SK-N-SH (cell line): ENCODE measurements around the gene ARL5C. TPM values are rescaled to one million over a fixed set of nuclear protein-coding genes. Genes with fewer than 3 reads are reported as not detected.
"Not testable (repeated sequence)": the region's sequence is repeated elsewhere in the genome, so short reads cannot be mapped to it uniquely, and the experiment has no call there.

Source experiments
- CTCF ChIA-PET: fragments of 300-600, 350-600 bp; formaldehyde crosslinking; extraction: SDS; loops from one replicate; lab custom pipeline; 2021; lab: Yijun Ruan, JAX
- POLR2A ChIA-PET: fragments of 350-600 bp; sonication (Branson Sonifier 250); formaldehyde crosslinking; extraction: SDS; loops from one replicate; lab custom pipeline; 2020; ENCODE audit warnings: antibody characterized with exemption, inconsistent platforms; lab: Yijun Ruan, JAX
- DNase-seq: peaks from one replicate; pipeline ENCODE4 v3.0.0; 2012
- H2AFZ ChIP-seq: fragments of 200-600 bp; sonication (generic); 2 replicates; pipeline ENCODE4 v1.8.1; 2016; ENCODE audit warnings: antibody characterized with exemption, mild to moderate bottlenecking, low read depth
- H3F3A ChIP-seq: fragments of 200-600 bp; sonication (generic); replicated peaks from 2 replicates; pipeline ENCODE3; 2016; ENCODE audit warnings: antibody characterized with exemption, mild to moderate bottlenecking; ENCODE audit not compliant: insufficient read depth
- H3K27ac ChIP-seq, 2 experiments: fragments of 200-500 bp in 1 of 2; fragments of 200-600 bp in 1 of 2; sonication (Bioruptor generic) in 1 of 2; sonication (generic), shearing (Covaris generic) in 1 of 2; 2 replicates each; pipeline versions ENCODE4 v1.5.1 to v1.6.1; 2014 to 2016; ENCODE audit warnings: low read depth in 2 of 2, inconsistent platforms in 1 of 2, low read length in 1 of 2, mild to moderate bottlenecking in 1 of 2, mixed read lengths in 1 of 2
- H3K27me3 ChIP-seq: fragments of 200-600 bp; sonication (generic), shearing (Covaris generic); 2 replicates; pipeline ENCODE4 v1.6.1; 2016; ENCODE audit warnings: mixed run types; ENCODE audit not compliant: insufficient read depth
- H3K36me3 ChIP-seq, 2 experiments: fragments of 200-500 bp in 1 of 2; fragments of 200-600 bp in 1 of 2; sonication (Bioruptor generic) in 1 of 2; sonication (generic) in 1 of 2; replicated peaks in 1 of 2; 2 replicates each; pipeline versions ENCODE3 to v1.5.1; 2014 to 2016; ENCODE audit warnings: low read length in 1 of 2, mild to moderate bottlenecking in 1 of 2; ENCODE audit not compliant: insufficient read depth in 2 of 2, control insufficient read depth in 1 of 2
- H3K4me1 ChIP-seq, 2 experiments: fragments of 200-500 bp in 1 of 2; fragments of 200-600 bp in 1 of 2; sonication (Bioruptor generic) in 1 of 2; sonication (generic), shearing (Covaris generic) in 1 of 2; 2 replicates each; pipeline versions ENCODE4 v1.5.1 to v1.6.1; 2014 to 2016; ENCODE audit warnings: low read depth in 1 of 2, low read length in 1 of 2, mixed run types in 1 of 2; ENCODE audit not compliant: insufficient read depth in 2 of 2, control insufficient read depth in 1 of 2
- H3K4me2 ChIP-seq: fragments of 200-600 bp; sonication (generic), shearing (Covaris generic); 2 replicates; pipeline ENCODE4 v1.6.1; 2017; ENCODE audit warnings: mixed run types
- H3K4me3 ChIP-seq, 2 experiments: fragments of 200-500 bp in 1 of 2; fragments of 200-600 bp in 1 of 2; sonication (Bioruptor generic) in 1 of 2; sonication (generic), shearing (Covaris generic) in 1 of 2; 2 replicates each; pipeline versions ENCODE4 v1.5.1 to v1.8.1; 2014 to 2016; ENCODE audit warnings: low read depth in 2 of 2, inconsistent platforms in 1 of 2, low read length in 1 of 2, mild to moderate bottlenecking in 1 of 2, mixed read lengths in 1 of 2, moderate library complexity in 1 of 2
- H3K79me2 ChIP-seq: fragments of 200-600 bp; sonication (generic); 2 replicates; pipeline ENCODE4 v1.8.1; 2017; ENCODE audit warnings: mild to moderate bottlenecking; ENCODE audit not compliant: insufficient read depth
- H3K9ac ChIP-seq: fragments of 200-600 bp; sonication (generic); 2 replicates; pipeline ENCODE4 v1.6.1; 2017; ENCODE audit warnings: mixed run types
- H3K9me2 ChIP-seq: fragments of 200-600 bp; sonication (generic); 2 replicates; pipeline ENCODE4 v1.6.1; 2017; ENCODE audit warnings: mixed run types
- H3K9me3 ChIP-seq: fragments of 200-600 bp; sonication (generic); 2 replicates; pipeline ENCODE4 v1.6.1; 2017; ENCODE audit warnings: mixed run types, mild to moderate bottlenecking, moderate library complexity
- H4K20me1 ChIP-seq: fragments of 200-600 bp; sonication (generic); 2 replicates; pipeline ENCODE4 v1.6.1; 2017; ENCODE audit warnings: mild to moderate bottlenecking, mixed run types; ENCODE audit not compliant: insufficient read depth
- ELF1 ChIP-seq: IDR thresholded peaks from 2 replicates; pipeline ENCODE4 v1.4.0; 2012
- EZH2phosphoT487 ChIP-seq: fragments of 200-600 bp; sonication (generic); IDR thresholded peaks from 2 replicates; pipeline ENCODE4 v1.6.1; 2017; ENCODE audit warnings: low read depth, mixed run types, mild to moderate bottlenecking, antibody characterized with exemption, moderate library complexity, borderline replicate concordance
- GABPA ChIP-seq: IDR thresholded peaks from 2 replicates; pipeline ENCODE4 v1.4.0; 2012; ENCODE audit warnings: low read depth, mild to moderate bottlenecking
- GATA2 ChIP-seq: sonication (generic); formaldehyde crosslinking; IDR thresholded peaks from 2 replicates; pipeline ENCODE4 v1.5.0; 2020; ENCODE audit warnings: mild to moderate bottlenecking, missing genetic modification reagents
- MEF2A ChIP-seq: IDR thresholded peaks from 2 replicates; pipeline ENCODE4 v1.4.0; 2012; ENCODE audit warnings: low read depth, borderline replicate concordance
- MXI1 ChIP-seq: IDR thresholded peaks from 2 replicates; pipeline ENCODE4 v1.6.1; 2012; ENCODE audit warnings: mild to moderate bottlenecking, low read depth, low read length, improper control_type of control experiment
- NRF1 ChIP-seq: IDR thresholded peaks from 2 replicates; pipeline ENCODE4 v1.6.1; 2012; ENCODE audit warnings: low read depth, mild to moderate bottlenecking, low read length
- PBX3 ChIP-seq: IDR thresholded peaks from 2 replicates; pipeline ENCODE4; 2012
- POLR2AphosphoS5 ChIP-seq: IDR thresholded peaks from 2 replicates; pipeline ENCODE4 v1.6.1; 2012; ENCODE audit warnings: low read depth, low read length
- RCOR1 ChIP-seq: fragments of 150-350 bp; IDR thresholded peaks from 2 replicates; pipeline ENCODE4 v1.6.1; 2017; ENCODE audit warnings: antibody characterized with exemption, low read length
- RFX5 ChIP-seq: IDR thresholded peaks from 2 replicates; pipeline ENCODE4 v1.6.1; 2012; ENCODE audit warnings: mild to moderate bottlenecking, improper control_type of control experiment, low read length
- SMC3 ChIP-seq: IDR thresholded peaks from 2 replicates; pipeline ENCODE4 v1.6.1; 2012; ENCODE audit warnings: low read depth, low read length, improper control_type of control experiment
- TCF12 ChIP-seq: IDR thresholded peaks from 2 replicates; pipeline ENCODE4 v1.4.0; 2012
- WGBS: methylation state at CpG from one replicate; pipeline ENCODE4 v1.1.6; 2017; ENCODE audit warnings: low lambda C conversion rate; 5-methylcytosine and 5-hydroxymethylcytosine counted together
- polyA plus RNA-seq, 3 experiments: library from polyadenylated mRNA; depleted of rRNA; stranded (reverse); fragments of >200 nt; gene quantifications; 2 replicates each; pipeline ENCODE4 v1.2.3, GENCODE V29; 2012
- TF ChIP-seq, protein P1 (sequence below): fragments of 200-600 bp; sonication (generic); IDR thresholded peaks from 2 replicates; pipeline ENCODE4 v1.6.1; 2017; ENCODE audit warnings: antibody characterized with exemption, mild to moderate bottlenecking, moderate library complexity

The ARL5C gene
- polyA plus RNA-seq, 1 of the 3 experiments (the other 2 are of a cell fraction) = not detected

GRCh38 chr17:39130205-39130604, 35.8 kb downstream of the ARL5C start:
- Histone ChIP-seq H3K79me2 (no peaks in the 10 kb centered on the region), H3F3A (no peaks in the 10 kb centered on the region), H2AFZ (no peak overlapping the region), H3K27me3 (no peaks in the 10 kb centered on the region), H4K20me1 (no peaks in the 10 kb centered on the region), H3K4me2 (no peak overlapping the region), H3K9ac (no peak overlapping the region), H3K27ac (no peak overlapping the region), H3K9me2 (no peaks in the 10 kb centered on the region), H3K36me3 (no peaks in the 10 kb centered on the region), H3K9me3 (no peaks in the 10 kb centered on the region), H3K4me3 (no peak overlapping the region), H3K4me1 (no peaks in the 10 kb centered on the region)
- POLR2A ChIA-PET = no interaction called here
- DNase-seq = no peak
- WGBS = 68% methylated on average over 3 of the region's 3 CpGs
- no peak for TF ChIP-seq TCF12
- no peak for TF ChIP-seq SMC3
- TF ChIP-seq PBX3 = no peak
- TF ChIP-seq RFX5 = no peak
- no peak for TF ChIP-seq GATA2 (CRISPR knock-in tag)
- TF ChIP-seq, protein P1, sequence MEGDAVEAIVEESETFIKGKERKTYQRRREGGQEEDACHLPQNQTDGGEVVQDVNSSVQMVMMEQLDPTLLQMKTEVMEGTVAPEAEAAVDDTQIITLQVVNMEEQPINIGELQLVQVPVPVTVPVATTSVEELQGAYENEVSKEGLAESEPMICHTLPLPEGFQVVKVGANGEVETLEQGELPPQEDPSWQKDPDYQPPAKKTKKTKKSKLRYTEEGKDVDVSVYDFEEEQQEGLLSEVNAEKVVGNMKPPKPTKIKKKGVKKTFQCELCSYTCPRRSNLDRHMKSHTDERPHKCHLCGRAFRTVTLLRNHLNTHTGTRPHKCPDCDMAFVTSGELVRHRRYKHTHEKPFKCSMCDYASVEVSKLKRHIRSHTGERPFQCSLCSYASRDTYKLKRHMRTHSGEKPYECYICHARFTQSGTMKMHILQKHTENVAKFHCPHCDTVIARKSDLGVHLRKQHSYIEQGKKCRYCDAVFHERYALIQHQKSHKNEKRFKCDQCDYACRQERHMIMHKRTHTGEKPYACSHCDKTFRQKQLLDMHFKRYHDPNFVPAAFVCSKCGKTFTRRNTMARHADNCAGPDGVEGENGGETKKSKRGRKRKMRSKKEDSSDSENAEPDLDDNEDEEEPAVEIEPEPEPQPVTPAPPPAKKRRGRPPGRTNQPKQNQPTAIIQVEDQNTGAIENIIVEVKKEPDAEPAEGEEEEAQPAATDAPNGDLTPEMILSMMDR = no peak
- no peak for TF ChIP-seq POLR2AphosphoS5
- TF ChIP-seq NRF1 = no peak
- no peak for TF ChIP-seq MXI1
- TF ChIP-seq MEF2A = no peak
- no peak for TF ChIP-seq RCOR1
- no peak for TF ChIP-seq GABPA
- no peak for TF ChIP-seq EZH2phosphoT487
- TF ChIP-seq ELF1 = no peak
- CTCF ChIA-PET = no interaction called here

DNA sequence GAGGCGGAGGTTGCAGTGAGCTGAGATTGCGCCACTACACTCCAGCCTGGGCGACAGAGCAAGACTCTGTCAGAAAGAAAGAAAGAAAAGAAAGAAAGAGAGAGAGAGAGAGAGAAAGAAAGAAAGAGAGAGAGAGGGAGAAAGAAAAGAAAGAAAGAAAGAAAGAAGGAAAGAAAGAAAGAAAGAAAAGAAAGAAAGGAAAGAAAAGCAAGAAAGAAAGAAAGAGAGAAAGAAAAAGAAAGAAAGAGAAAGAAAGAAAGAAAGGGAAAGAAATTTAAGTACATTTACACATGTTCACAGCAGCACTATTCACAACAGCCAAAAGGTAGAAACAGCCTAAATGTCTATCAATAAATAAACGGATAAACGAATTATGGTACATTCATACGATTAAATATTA, 36.4 kb downstream of the ARL5C start:
- DNase-seq, H3K36me3 ChIP-seq, H2AFZ ChIP-seq, H3F3A ChIP-seq, H3K4me3 ChIP-seq, CTCF ChIA-PET, POLR2A ChIA-PET, H3K27me3 ChIP-seq, H3K9me3 ChIP-seq, H4K20me1 ChIP-seq, H3K4me1 ChIP-seq, H3K27ac ChIP-seq, H3K9me2 ChIP-seq, H3K79me2 ChIP-seq, H3K9ac ChIP-seq, H3K4me2 ChIP-seq: not testable (repeated sequence)
- 93% methylated on average over 6 of the region's 6 CpGs for WGBS
